GM18861 (cell line): Measurements from ENCODE around the gene JAK3.

Experiments
- ATAC-seq: cut with Tn5 transposase; IDR thresholded peaks from one replicate; pipeline ENCODE4 v1.9.1; 2021; ENCODE audit not compliant: unreplicated experiment

Gene JAK3

GRCh38 chr19:17866312-17866963, 18.7 kb upstream of the JAK3 start:
- ATAC-seq, result no peak

- no peak for ATAC-seq
Observed at GRCh38 chr19:17865364-17866311, 17.9 kb upstream of the JAK3 start.

- ATAC-seq, result no peak
Observed at GRCh38 chr19:17863520-17864182, 15.9 kb upstream of the JAK3 start.

GRCh38 chr19:17862711-17863519, 15.1 kb upstream of the JAK3 start:
- ATAC-seq, result no peak

- no peak for ATAC-seq
Observed at GRCh38 chr19:17861542-17862402, 14.0 kb upstream of the JAK3 start.

GRCh38 chr19:17860993-17861360, 13.2 kb upstream of the JAK3 start:
- no peak for ATAC-seq

- ATAC-seq, result no peak
Observed at GRCh38 chr19:17860331-17860992, 12.7 kb upstream of the JAK3 start.

- peak; percentile 90 for ATAC-seq
Observed at GRCh38 chr19:17859533-17860330, 11.9 kb upstream of the JAK3 start, which contains the start of gene RPL18A. TSS of gene RPL18A (plus strand) at chr19:17859910. CDS start at chr19:17859957, 47 bp downstream.

GRCh38 chr19:17855280-17856152, 7.7 kb upstream of the JAK3 start:
- ATAC-seq, result no peak

GRCh38 chr19:17854061-17854460, 6.3 kb upstream of the JAK3 start:
- no peak for ATAC-seq

GRCh38 chr19:17848595-17849292, 962 bp upstream of the JAK3 start:
- ATAC-seq, result no peak

- no peak for ATAC-seq
Observed at GRCh38 chr19:17846146-17846545, 1.6 kb downstream of the JAK3 start.

GRCh38 chr19:17843908-17844490, 3.8 kb downstream of the JAK3 start:
- ATAC-seq, result no peak

- no peak for ATAC-seq
Observed at GRCh38 chr19:17843292-17843827, 4.4 kb downstream of the JAK3 start.

- ATAC-seq, result no peak
Observed at GRCh38 chr19:17842663-17843291, 5.0 kb downstream of the JAK3 start.
